Cerebellar nuclear complex (tissue), 1 donor: ENCODE results near the gene SOCS4.
"Not testable (repeated sequence)": the region's sequence is repeated elsewhere in the genome, so short reads cannot be mapped to it uniquely, and the experiment has no call there.

Experiments used
- DNase-seq, 2 experiments: peaks; one replicate each; lab custom pipeline; 2025; lab: John Stamatoyannopoulos, UW

SOCS4 gene

GRCh38 chr14:55026793-55027561 is at the start of gene SOCS4, which contains the start of gene WDHD1:
TSS of gene SOCS4 (plus strand) at chr14:55027236. CDS start at chr14:55043042, 15,806 bp downstream.
TSS of gene WDHD1 (minus strand) at chr14:55027099. CDS start at chr14:55026787, 312 bp downstream.
- DNase-seq, result peak; percentile 62 to 90

GRCh38 chr14:54979039-54979438 is 48.0 kb upstream of the SOCS4 start:
- no peak for DNase-seq

- DNase-seq, result no peak
Observed at GRCh38 chr14:54981698-54982097, 45.3 kb upstream of the SOCS4 start.

- DNase-seq, result no peak
Observed at GRCh38 chr14:54985156-54985555, 41.9 kb upstream of the SOCS4 start.

- DNase-seq, result no peak
Observed at GRCh38 chr14:55000381-55000780, 26.7 kb upstream of the SOCS4 start.

- no peak for DNase-seq
Observed at GRCh38 chr14:55005071-55005470, 22.0 kb upstream of the SOCS4 start.

GRCh38 chr14:55015006-55015405 is 12.0 kb upstream of the SOCS4 start:
- no peak for DNase-seq

GRCh38 chr14:55019968-55020554 is 7.0 kb upstream of the SOCS4 start:
- DNase-seq, result no peak

GRCh38 chr14:55024365-55024764 is 2.7 kb upstream of the SOCS4 start:
- DNase-seq, result not testable (repeated sequence)

GRCh38 chr14:55025948-55026347 is 1.1 kb upstream of the SOCS4 start:
- DNase-seq, result no peak

- DNase-seq, result no peak
Observed at GRCh38 chr14:55026441-55026792, 619 bp upstream of the SOCS4 start.

- DNase-seq, result no peak
Observed at GRCh38 chr14:55028066-55028465, 1.0 kb downstream of the SOCS4 start.

GRCh38 chr14:55028476-55028875 is 1.4 kb downstream of the SOCS4 start:
- no peak for DNase-seq

GRCh38 chr14:55031190-55031589 is 4.2 kb downstream of the SOCS4 start:
- DNase-seq, result no peak

- DNase-seq, result not testable (repeated sequence)
Observed at GRCh38 chr14:55037995-55038394, 11.0 kb downstream of the SOCS4 start.

- no peak for DNase-seq
Observed at GRCh38 chr14:55038708-55039107, 11.7 kb downstream of the SOCS4 start.

GRCh38 chr14:55043528-55043927 is 16.5 kb downstream of the SOCS4 start:
- no peak for DNase-seq

GRCh38 chr14:55045087-55045486 is 18.1 kb downstream of the SOCS4 start:
- no peak for DNase-seq

GRCh38 chr14:55047301-55048053 is 20.4 kb downstream of the SOCS4 start:
- DNase-seq, result no peak

GRCh38 chr14:55048900-55049436 is 21.9 kb downstream of the SOCS4 start:
- no peak for DNase-seq

GRCh38 chr14:55051165-55051422 is 24.1 kb downstream of the SOCS4 start:
- no peak for DNase-seq

- DNase-seq, result peak in 1 of 2 experiments; percentile 63
Observed at GRCh38 chr14:55051423-55052268, 24.6 kb downstream of the SOCS4 start, which contains the start of gene MAPK1IP1L. TSS of gene MAPK1IP1L (plus strand) at chr14:55051647. CDS start at chr14:55061684, 10,037 bp downstream.
